GM19467 (cell line): Measurements from ENCODE around the gene FAM3A.

Experiments used
- ATAC-seq: cut with Tn5 transposase; IDR thresholded peaks from one replicate; pipeline ENCODE4 v1.9.1; 2021; ENCODE audit warnings: mild to moderate bottlenecking, moderate library complexity; ENCODE audit not compliant: unreplicated experiment

The FAM3A gene

DNA sequence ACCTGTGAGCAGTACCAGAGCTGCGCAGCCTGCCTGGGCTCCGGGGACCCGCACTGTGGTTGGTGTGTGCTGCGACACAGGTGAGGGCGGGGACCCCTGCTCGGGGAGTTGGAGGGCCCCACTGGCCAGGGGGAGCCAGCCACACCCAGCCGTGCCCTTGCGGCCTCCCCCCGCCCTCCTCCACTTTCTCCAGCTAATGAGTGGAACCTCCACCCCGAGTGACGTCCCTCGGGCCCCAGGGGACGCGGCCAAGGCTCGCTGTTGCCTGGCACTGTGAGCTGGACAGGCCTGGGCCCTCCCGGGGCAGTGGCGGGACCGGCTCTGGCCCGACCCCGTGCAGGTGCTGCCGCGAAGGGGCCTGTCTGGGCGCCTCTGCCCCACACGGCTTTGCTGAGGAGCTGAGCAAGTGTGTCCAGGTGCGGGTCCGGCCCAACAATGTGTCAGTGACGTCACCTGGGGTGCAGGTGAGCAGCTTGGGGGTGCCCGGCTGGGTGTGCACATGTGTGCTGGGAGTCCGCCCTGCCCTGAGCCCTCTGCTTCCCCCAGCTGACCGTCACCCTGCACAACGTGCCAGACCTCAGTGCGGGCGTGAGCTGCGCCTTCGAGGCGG lies 52.3 kb downstream of the FAM3A start:
- no peak for ATAC-seq

DNA sequence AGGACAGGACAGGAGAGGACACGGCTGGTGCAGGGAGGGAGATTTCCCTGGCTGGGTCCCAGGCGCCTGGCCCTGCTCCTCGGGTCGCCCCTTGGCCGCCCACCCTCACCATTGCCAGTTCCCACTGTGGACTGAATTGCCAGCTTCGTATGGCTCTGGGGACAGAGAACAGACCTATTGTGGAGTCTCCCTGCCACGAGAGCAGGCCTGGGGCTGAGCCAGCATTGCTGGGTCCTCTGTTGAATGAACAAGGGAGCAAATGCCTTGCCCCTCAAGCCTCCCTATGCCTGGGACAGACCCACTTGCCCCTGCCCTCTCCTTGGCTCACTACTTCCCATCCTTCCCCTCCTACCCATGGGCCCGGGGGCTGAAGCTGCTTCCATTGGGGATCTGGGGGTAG lies 53.6 kb downstream of the FAM3A start:
- no peak for ATAC-seq

DNA sequence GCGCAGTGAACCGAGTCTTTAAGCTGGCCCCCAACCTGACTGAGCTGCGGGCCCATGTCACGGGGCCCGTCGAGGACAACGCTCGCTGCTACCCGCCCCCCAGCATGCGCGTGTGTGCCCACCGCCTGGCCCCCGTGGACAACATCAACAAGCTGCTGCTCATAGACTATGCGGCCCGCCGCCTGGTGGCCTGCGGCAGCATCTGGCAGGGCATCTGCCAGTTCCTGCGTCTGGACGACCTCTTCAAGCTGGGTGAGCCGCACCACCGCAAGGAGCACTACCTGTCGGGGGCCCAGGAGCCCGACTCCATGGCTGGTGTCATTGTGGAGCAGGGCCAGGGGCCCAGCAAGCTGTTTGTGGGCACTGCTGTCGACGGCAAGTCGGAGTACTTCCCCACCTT lies 55.7 kb downstream of the FAM3A start:
- no peak for ATAC-seq

DNA sequence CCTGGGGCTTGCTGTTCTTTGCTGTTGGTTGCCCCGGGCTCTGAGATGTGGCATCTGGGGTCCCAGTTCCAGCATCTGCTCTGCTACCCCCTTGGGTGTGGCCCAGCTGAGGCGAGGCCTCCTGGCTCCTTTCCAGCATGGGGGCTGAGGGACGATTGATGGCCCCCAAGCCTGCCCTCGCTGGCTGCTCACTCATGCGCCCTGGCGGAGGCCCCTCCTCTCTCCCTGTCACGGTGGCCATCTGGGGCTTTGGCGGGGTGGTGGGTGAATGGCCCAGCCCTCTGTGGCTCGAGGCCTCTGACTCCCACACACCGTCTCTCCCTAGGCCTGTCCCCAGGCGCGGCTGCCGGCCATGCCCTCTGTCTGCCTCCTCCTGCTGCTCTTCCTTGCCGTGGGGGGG lies 56.2 kb downstream of the FAM3A start:
- no peak for ATAC-seq

DNA sequence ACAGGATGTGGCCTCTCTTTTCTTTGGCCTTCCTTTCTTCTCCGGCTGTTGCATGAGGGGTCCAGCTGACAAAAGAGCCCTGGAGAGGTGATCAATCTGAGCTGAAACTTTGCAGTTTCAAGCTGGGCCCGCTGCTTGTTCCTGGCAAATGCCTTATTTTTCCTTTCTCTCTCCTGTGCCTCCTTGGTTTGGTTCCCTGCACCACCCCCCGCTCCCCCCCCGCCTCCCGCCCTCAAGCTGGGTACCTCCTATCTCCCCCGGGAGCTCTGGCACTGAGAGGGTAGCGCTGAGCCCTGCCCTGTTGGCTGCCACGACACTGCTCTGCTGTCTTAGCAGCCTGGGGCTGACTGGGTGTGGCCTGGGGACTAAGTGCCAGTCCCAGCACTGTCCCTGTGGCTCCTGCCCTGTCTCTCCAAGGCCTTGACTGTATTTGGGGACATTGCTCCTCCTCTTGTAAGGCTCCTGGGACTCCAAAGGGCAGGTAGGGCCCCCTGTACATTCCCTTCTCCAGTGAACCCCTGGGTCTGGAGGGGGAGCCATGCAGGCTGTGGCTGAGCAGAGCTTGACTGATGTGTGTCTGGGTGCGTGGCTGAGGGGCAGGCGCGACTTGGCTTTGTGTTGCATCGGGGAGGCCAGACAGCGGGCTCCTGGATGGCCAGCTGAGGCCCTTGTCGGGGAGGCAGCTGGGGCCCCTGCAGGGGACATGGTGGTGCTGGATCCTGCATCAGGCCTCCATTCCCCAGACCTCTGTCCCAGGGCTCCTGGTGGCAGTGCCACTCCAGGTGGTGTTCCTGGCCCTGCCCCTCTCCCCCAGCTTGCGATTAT lies 56.9 kb downstream of the FAM3A start:
- no peak for ATAC-seq

DNA sequence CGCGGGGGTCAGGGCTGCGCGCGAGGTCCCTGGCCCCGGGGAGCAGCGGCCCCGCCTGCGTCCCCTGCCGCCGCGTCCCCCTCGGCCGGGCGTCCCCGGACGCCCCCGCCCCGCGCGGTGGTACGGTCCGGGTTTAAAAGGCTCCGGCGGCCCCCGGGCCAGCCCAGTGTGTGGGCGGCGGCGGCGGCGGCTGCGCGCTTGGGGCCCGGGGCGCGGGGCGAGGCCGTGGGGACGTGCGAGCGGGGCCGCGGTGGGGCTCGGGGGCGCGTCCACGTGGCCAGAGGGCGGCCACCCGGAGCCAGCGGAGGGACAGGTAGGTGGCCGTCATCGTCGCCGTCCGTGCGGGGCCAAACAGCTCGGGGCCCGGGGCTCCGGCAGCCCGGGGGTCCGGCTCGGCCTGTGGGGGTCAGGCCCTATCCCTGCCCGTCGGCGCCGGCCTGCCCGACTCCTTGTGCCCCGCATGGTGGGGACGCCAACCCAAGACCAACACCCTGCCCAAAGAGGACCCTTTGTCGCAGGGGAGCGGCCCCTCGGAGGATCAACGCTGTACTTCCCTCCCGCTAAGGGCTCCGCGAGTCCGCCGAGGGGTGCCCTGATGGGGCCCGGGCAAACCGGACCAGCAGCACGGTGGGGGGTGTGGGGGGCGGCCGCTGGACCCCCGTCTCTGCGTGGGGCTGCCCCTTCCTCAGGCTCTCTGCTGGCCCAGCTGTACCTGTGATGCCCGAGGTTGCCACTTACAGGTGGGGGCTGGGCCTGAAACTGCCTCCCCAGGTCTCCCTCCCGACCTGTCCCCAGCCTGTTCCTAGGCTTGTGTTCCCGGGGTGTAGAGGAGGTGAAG lies 57.7 kb downstream of the FAM3A start, which contains the start of gene PLXNA3:
Gene PLXNA3, plus strand, starts transcription at position 166 of the 838 bp plus-strand sequence. CDS start 1,903 bp downstream, outside the sequence.
- peak; percentile 60 for ATAC-seq

DNA sequence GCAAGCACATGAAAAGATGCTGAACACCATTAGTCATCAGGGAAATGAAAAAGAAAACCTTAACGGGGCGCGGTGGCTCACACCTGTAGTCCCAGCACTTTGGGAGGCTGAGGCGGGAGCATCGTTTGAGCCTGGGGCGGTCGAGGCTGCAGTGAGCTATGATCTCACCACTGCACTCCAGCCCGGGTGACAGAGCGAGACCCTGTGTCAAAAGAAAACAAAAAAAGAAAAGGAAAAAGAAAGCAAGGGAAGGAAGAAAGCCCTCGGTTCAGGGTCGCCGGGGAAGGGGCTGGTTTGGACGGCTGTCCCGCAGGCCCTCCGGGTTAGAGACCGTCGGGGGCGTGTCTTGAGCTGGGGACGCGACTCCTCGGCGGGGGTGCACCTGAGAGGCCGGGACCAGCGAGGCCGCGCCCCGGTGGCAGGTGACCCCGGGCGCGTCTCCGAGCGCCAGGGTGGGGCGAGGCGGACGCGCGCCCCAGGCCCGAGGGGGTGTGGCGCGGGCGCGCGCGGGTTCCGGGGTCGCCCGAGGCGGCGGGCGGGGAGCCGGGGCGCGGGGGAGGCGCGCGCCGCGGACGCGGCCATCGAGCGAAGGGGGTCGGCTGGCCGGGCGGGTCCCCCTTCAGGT lies 58.4 kb downstream of the FAM3A start:
- ATAC-seq = peak; percentile 48
